H54 (cell line): ENCODE data around the gene KLHDC8A.
"Not testable (repeated sequence)": the region's sequence is repeated elsewhere in the genome, so short reads cannot be mapped to it uniquely, and the experiment has no call there.

Experiments
- DNase-seq: peaks from one replicate; pipeline ENCODE4 v3.0.0; 2011; ENCODE audit warnings: low spot score, mixed read lengths; ENCODE audit not compliant: insufficient read length
- FAIRE-seq: peaks from 3 replicates; lab custom pipeline; 2011; peaks lifted over from hg19 to GRCh38; lab: Jason Lieb, UNC
- POLR2A ChIP-seq: IDR thresholded peaks from 2 replicates; pipeline ENCODE4 v1.6.1; 2011; ENCODE audit warnings: low read depth, mild to moderate bottlenecking, low read length

Gene KLHDC8A

DNA sequence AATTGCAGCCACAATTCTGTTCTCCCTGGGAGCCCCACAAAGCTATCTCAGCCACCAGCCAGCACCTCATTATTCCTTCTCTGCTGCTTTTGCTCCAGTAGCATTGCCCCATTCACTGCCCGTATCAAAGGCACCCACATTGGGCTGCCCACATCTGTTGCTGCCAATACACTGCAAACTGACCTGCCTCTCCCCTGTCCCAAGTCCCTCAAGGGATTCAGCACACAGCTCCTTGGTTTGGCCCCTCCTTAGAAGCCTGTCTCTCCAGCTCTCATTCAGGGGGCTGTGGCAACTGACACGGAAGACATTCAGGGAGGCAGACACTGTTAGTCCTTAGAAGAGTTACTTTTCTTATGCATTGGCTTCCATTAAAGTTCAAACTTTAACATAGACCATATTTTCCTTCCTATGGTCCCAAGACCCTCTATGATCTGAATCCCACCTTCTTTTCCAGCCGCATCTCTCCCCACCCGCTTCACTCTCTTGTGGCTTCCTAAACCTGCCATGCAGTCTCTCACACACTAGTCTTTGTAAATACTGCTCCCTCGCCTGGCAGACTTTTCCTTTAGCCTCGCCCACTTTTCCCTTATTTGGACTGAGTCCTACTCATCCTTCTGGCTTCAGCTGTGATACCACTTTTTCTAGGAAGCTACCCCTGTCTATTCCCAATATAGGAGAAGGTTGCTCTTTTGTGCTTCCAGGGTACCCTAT is 19.3 kb upstream of the KLHDC8A start:
- DNase-seq: peak; percentile 30

DNA sequence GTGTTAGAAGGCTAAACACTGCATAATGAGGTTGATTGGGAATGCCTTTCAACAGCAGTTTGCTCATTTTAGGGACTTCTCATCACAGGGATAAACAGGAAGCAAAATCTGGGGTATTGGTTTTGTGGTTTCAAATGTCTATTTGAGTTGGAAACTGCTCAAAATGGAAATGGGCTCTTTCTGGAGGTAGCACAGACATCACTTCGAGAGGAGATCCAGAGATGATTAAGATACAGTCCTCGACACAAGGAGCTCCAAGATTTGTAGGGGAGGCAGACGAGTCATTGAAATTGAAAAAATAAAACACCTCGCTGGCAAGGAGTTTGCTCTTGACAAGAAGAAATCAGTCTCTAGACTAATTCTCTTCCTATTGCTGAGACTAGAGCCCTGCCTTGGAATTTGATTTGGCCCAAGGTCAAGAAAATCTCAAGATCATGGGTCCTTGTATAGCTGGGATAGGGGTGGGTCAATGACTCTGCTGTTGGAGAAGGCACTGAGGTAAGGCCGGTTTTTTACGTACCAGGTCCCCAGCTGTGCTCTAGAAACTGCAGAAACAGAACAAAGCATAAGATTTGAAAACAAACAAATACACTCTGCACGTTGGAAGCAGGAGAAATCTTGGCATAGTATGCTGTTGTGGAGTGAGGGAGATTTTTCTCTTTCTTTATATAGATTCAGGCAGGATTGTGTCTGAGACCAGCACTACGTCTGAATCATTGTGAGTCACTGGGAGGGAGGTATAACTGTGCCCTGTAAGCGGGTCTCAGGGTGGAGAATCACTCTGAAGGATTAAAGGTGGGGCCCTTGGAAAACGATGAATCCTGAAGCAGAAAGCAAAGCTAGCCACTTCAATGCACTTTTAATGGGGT is 17.7 kb upstream of the KLHDC8A start:
- FAIRE-seq (peak; percentile 20), DNase-seq (peak; percentile 71)
- TF ChIP-seq POLR2A: no peak

More for the DNA sequence above, 19.3 kb upstream of the KLHDC8A start:
- FAIRE-seq: no peak
- no peak for TF ChIP-seq POLR2A

DNA sequence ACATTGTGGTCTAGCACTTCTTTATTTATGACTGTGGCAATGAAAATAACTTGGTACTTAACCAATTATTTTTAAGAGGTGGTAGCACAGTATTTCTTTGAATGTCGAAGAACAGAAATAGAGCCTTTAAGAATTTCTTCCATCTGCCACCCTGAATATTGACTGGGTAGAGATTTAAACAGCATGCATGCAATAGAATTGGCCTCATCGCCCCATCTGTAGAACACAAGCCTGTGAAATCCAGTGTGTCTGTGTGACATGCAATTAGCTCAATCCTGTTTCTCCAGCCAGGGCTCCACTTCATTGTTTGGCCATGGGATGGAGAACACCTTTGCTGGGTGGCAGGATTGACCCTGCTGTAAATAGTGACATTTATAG is 17.1 kb upstream of the KLHDC8A start:
- no peak for DNase-seq
- no peak for FAIRE-seq
- no peak for TF ChIP-seq POLR2A

DNA sequence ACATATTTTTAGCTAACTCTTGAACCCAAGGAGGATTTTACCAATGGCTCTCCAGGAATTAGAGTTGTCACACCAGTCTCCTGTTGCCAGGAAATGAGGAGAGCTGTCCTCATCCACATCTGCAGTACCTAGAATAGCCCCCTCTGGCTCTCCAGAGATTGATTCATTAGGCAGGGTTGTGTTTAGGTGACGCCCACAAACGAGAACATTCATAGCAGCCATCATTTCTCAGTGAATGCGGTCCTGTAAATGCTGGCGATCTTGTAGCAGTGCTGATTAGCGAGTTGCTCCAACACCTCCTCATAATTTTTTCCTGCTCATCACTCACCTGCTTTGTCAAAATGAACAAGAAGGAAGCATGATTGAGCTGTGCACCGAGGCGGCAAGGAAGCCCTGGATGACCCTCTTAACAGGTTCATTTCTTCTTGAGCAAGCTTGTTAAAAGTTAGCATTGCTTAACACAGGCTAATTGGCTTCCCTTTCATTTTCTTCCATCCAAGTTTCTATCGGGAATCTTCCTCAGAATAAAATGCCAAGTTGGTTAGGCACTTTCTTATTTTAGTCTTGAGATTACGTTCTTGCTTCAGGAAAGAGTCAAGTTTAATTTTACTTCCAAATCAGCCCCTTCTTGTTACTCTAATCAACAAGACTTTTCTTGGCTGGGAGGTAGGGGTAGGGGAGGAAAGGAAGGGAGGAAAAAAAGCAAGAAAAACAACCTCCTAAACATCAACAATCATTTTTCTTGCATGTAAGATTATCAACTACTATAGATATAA is 16.5 kb upstream of the KLHDC8A start:
- no peak for FAIRE-seq
- DNase-seq: no peak
- TF ChIP-seq POLR2A: no peak

DNA sequence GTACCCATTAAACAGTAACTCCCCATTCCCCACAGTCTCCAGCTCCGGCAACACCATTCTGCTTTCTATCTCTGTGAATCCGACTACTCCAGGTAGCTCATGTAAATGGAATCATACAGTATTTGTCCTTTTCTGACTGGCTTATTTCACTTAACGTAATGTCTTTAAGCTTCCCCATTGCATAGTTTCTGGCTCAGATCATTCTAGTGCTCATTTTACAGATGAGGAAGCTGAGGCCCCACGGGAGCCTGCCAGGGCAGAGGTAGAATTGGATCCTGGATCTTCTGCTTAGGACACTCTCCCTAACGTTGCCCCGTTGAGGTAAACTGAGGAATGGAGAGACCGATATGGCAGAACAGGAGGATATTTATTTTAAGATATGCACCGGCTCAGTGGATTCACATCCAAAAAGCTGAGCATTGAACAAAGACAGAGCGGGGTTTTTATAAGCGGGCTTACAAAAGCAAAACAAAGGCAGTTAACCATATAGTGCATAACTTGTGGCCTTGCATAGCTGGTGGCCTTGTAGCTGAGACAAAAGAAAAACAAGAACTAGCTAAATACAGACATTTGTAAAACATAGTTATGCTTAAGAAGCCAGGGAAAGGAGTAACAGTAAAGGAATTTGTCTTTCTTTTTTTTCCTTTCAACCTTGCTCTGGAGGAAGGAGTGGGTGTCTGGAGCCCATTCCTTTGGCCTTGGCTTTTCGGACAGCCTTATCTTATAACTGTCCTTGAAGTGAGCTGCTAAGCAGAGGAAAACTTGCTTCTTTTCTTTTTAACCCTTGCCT is 15.3 kb upstream of the KLHDC8A start:
- no peak for FAIRE-seq
- no peak for TF ChIP-seq POLR2A
- no peak for DNase-seq

DNA sequence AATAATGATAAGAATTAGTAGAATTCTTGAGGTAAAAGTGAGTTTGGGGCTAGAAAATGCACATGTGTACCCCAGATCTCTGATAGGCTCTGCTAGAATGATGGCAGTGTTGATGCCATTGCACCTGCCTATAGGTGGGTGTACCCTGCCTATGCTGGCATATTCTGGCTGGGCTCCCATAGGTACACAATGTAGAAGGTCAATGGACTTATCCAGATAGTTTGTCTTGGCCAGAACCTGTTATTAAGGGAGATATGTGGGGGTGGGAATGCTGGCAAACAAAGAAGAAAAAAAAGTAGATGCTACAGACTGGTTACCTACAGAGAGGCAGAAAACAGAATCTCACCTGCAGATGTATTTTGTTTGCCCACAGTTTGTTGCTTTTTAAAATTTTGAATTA is 14.1 kb upstream of the KLHDC8A start:
- DNase-seq (no peak), FAIRE-seq (no peak)
- TF ChIP-seq POLR2A: no peak

DNA sequence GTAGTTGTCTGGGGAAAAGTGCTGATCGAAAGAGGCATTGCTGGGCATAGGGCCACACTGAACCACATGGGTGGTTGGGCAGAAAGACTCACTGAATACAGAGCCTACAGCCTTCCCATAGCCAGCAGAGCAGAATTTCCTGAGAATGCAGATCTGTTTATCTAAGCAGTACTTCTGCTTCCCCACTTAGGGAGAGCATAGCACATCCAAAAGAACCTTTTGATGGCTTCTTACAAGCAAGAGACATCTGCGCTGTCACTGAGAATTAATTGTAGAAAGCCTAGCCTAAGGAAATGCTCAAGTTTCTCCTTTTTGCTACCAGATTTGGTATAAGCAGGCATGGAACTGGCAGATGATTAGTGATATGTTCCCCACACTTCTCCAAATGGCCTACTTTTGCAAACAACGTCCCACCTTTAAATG is 13.0 kb upstream of the KLHDC8A start:
- FAIRE-seq: no peak
- DNase-seq: no peak
- TF ChIP-seq POLR2A: no peak

DNA sequence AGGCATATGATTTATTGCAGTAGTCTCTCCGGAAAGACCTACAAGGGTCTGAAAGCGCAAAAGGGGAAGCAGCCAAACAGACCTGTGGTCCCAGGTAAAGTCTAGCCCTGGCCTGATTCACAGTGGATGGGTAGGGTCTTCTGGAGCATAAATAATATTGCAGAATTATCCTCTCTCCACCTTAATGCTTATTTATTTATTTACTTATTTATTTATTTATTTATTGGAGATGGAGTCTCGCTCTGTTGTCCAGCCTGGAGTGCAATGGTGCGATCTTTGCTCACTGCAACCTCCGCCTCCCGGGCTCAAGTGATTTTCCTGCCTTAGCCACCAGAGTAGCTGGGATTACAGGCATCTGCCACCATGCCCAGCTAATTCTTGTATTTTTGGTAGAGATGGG is 11.8 kb upstream of the KLHDC8A start:
- DNase-seq: no peak
- no peak for TF ChIP-seq POLR2A
- no peak for FAIRE-seq

DNA sequence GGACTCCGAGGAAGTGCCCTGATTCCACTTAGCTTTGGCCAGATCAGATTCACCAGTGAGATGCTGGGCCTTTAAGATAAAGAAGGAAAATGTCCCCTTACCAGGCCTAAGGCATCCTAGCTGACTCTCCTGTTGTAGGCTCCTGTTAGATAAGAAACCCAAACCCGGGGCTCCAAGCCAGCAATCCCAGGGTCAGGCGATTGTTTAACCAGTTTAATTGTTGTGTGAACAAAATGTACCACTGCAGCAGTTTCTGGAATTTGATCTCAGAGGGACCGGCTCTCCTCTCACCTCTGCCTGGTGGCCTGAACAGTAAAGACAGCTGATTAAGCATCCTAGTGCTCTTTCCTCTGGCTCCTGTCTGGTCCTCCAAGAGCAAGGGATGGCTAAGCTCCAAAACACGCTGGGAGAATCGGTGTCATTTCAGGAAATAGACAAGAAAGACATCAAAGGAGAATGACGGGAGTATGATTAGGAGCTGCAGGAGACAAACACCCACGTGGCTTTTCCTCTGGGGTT is 9.3 kb upstream of the KLHDC8A start:
- DNase-seq: no peak
- FAIRE-seq: no peak
- no peak for TF ChIP-seq POLR2A

DNA sequence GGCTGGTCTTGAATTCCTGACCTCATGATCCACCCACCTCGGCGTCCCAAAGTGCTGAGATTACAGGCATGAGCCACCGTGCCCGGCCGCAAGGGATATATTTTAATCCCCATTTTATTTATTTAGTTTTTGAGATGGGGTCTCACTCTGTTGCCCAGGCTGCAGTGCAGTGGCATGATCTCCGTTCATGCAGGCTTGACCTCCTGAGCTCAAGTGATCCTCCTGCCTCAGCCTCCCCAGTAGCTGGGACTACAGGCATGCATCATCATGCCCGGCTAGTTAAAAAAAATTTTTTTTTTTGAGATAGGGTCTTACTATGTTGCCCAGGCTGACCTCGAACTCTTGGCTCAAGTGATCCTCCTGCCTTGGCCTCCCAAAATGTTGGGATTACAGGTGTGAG is 8.4 kb upstream of the KLHDC8A start:
- DNase-seq, FAIRE-seq: not testable (repeated sequence)

DNA sequence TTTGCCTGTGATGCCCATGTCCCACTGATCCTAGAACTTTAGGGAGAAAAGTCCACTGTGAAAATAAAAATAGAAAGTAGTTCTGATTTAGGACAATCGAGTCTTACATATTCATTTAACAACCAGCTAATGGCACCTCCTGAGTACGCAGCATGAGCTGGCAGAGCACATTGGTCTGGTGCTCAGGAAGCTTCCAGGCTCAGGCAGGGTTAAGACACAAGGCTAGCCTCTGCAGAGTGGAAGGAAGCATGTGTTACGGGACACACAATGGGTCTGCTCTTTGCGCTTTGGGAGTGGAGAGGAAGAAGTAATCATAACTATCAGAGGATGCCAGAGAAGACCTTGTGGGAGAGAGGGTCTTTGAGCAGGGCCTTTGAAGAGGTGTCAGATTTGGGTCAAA is 4.2 kb upstream of the KLHDC8A start:
- no peak for FAIRE-seq
- no peak for TF ChIP-seq POLR2A
- no peak for DNase-seq

DNA sequence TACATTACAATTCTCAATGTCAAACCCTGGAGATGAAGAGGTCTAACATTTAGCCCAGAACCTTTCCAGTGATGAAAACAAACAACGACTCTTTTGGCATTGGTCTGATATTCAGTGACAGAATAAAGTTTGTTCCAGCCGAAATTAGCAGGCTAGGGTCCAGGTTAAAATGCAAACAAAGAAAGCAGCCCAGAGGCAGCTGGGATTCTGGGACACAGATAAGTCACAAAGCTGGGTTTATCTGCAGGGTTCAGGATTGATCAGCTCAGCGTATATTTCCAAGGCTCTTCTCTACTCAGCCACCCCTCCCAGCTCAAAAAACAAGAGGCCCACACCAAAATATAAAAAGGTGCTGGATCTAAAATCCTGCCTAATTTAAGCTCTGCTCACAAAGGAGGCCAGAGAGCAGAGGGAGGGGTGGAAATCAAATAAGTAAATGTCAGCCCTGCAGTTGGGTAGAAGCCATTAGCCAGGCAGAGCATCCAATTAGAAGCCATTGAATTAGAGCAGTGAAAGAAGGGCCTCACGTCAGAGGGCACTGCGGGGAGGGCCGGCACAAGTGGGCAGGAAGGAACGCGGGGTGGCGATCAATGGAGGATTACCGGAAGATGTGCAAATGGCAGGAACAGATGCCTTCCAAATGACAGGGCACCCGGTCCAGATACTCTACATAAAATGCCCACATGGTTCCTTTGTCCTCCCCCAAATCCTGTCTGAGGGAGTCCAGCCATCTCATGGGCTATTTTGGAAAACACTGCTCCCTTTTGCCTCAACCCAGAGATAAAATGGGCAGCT is 3.2 kb upstream of the KLHDC8A start:
- DNase-seq (no peak), FAIRE-seq (no peak)
- TF ChIP-seq POLR2A: no peak
